Measurements from ENCODE around the gene RTCB.

- TF ChIP-seq CTCF (IDR thresholded peaks at IDR 0.05) (no peak), POLR2A (IDR thresholded peaks at IDR 0.05) (no peak)
These were observed 50.8 kb downstream of the RTCB start for GRCh38 chr22:32361257-32361656.

All from prostate gland (tissue), 2 donors.